ENCODE data around the gene YRDC.
A peak's percentile ranks its signal among the peaks of the same experiment; 100 is the strongest.

The YRDC gene, protein sequence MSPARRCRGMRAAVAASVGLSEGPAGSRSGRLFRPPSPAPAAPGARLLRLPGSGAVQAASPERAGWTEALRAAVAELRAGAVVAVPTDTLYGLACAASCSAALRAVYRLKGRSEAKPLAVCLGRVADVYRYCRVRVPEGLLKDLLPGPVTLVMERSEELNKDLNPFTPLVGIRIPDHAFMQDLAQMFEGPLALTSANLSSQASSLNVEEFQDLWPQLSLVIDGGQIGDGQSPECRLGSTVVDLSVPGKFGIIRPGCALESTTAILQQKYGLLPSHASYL

DNA sequence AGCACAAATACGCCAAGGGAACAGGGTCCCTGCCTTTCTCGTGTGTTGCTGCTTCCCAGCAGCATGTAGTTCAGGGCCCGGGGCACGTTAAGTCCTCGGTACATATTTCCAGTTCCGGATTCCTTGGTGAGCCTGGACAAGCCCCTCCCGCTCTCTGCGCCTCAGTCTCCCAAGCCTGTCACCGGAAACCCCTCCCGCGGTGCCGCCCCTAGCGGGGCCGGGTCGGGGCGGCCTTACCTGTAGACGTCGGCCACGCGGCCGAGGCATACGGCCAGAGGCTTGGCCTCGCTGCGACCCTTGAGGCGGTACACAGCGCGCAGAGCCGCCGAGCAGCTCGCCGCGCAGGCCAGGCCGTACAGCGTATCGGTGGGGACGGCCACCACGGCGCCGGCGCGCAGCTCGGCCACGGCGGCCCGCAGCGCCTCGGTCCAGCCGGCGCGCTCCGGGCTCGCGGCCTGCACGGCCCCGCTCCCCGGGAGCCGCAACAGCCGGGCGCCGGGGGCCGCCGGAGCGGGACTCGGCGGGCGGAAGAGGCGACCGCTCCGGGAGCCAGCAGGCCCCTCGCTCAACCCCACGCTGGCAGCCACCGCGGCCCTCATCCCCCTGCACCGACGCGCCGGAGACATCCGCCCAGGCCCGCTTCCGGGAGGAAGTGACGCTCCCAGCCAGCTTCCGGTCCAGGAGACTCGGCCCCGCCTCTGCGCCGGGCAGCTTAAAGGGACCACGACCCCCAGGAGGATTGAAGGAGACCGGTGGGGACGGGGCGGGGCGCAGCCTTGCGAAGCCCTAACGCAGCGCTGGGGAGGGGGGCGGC is at the start of gene YRDC, which contains the start of gene C1orf122:
TSS of gene YRDC (minus strand) at position 654 of the 814 bp plus-strand sequence. CDS start at position 626, 28 bp downstream.
TSS of gene C1orf122 (plus strand) at position 236 of the 814 bp plus-strand sequence. CDS start 615 bp downstream, outside the sequence.
- TF ChIP-seq CTCF (IDR thresholded peaks at IDR 0.05; ENCODE audit: borderline replicate concordance, insufficient read depth, low read depth, low read length) = no peak
- peak within 1 kb of the TSS; percentile 84 for H3K4me3 ChIP-seq (ENCODE audit: low read depth, low read length)

DNA sequence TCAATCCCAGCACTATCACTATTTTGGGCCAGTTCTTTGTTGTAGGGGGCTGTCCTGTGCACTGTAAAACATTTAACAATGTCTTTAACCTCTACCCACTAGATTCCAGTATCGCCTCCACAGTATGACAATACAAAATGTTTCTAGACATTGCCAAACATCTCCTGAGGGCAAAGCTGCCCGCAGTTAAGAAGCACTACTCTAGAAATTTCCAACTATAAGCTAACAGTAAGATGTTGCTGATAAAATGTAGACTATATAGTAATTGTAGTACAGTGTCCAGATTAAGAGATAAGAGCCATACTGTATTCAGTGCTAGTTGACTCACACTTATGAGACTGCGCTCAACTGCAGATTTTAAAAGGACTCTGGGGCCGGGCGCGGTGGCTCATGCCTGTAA is 46.4 kb upstream of the YRDC start:
- TF ChIP-seq CTCF (IDR thresholded peaks at IDR 0.05; ENCODE audit: borderline replicate concordance, insufficient read depth, low read depth, low read length) = no peak
- no peak overlapping the region for H3K4me3 ChIP-seq (ENCODE audit: low read depth, low read length)

- no peak overlapping the region for H3K4me3 ChIP-seq (ENCODE audit: low read depth, low read length)
- no peak for TF ChIP-seq CTCF (IDR thresholded peaks at IDR 0.05; ENCODE audit: borderline replicate concordance, insufficient read depth, low read depth, low read length)
Observed at GRCh38 chr1:37853157-37853556, 45.1 kb upstream of the YRDC start.

GRCh38 chr1:37851782-37852210 is 43.8 kb upstream of the YRDC start:
- no peak for TF ChIP-seq CTCF (IDR thresholded peaks at IDR 0.05; ENCODE audit: borderline replicate concordance, insufficient read depth, low read depth, low read length)
- no peak overlapping the region for H3K4me3 ChIP-seq (ENCODE audit: low read depth, low read length)

- no peak for TF ChIP-seq CTCF (IDR thresholded peaks at IDR 0.05; ENCODE audit: borderline replicate concordance, insufficient read depth, low read depth, low read length)
- H3K4me3 ChIP-seq (ENCODE audit: low read depth, low read length) = no peak overlapping the region
Observed at GRCh38 chr1:37851262-37851661, 43.3 kb upstream of the YRDC start.

GRCh38 chr1:37850352-37850955 is 42.4 kb upstream of the YRDC start:
- no peak for TF ChIP-seq CTCF (IDR thresholded peaks at IDR 0.05; ENCODE audit: borderline replicate concordance, insufficient read depth, low read depth, low read length)
- H3K4me3 ChIP-seq (ENCODE audit: low read depth, low read length) = no peak overlapping the region
